OCI-LY3 (cell line): ENCODE measurements around the gene ZNF318.

Experiments used
- H2AFZ ChIP-seq: fragments of 200-600, 300-600 bp; shearing (Covaris generic); 2 replicates; pipeline ENCODE4 v1.6.0; 2014; ENCODE audit warnings: antibody characterized with exemption, low read depth, low read length
- H3K27ac ChIP-seq: fragments of 200-600, 300-600 bp; sonication (generic); 2 replicates; pipeline ENCODE4 v1.5.1; 2014; ENCODE audit warnings: mild to moderate bottlenecking, low read length, moderate library complexity, mixed read lengths
- H3K27me3 ChIP-seq: fragments of 200-600, 300-600 bp; sonication (generic); 2 replicates; pipeline ENCODE4 v1.6.1; 2014; ENCODE audit warnings: low read depth, low read length, mixed read lengths
- H3K36me3 ChIP-seq: fragments of 200-600, 300-600 bp; sonication (generic); replicated peaks from 2 replicates; pipeline ENCODE3; 2014; ENCODE audit warnings: low read depth, low read length, mixed read lengths
- H3K4me1 ChIP-seq: fragments of 300-600, 200-600 bp; sonication (generic); 2 replicates; pipeline ENCODE4 v1.6.1; 2014; ENCODE audit warnings: low read length, mixed read lengths
- H3K4me2 ChIP-seq: fragments of 200-600, 300-600 bp; sonication (generic); 2 replicates; pipeline ENCODE4 v1.6.1; 2014; ENCODE audit warnings: low read length, mixed read lengths
- H3K4me3 ChIP-seq: fragments of 300-600, 200-600 bp; sonication (generic); 2 replicates; pipeline ENCODE4 v1.5.1; 2014; ENCODE audit warnings: antibody characterized with exemption, mild to moderate bottlenecking, low read length, moderate library complexity
- H3K79me2 ChIP-seq: fragments of 300-600, 200-600 bp; shearing (Covaris generic); 2 replicates; pipeline ENCODE4 v1.6.1; 2014; ENCODE audit warnings: mild to moderate bottlenecking, low read length, mixed read lengths
- H3K9ac ChIP-seq: fragments of 300-600, 200-600 bp; shearing (Covaris generic); 2 replicates; pipeline ENCODE4 v1.6.0; 2014; ENCODE audit warnings: mild to moderate bottlenecking, low read length, moderate library complexity
- H3K9me3 ChIP-seq: fragments of 200-600, 300-600 bp; shearing (Covaris generic); 2 replicates; pipeline ENCODE4 v1.6.1; 2014; ENCODE audit warnings: low read length, mixed read lengths; ENCODE audit not compliant: insufficient read depth
- H4K20me1 ChIP-seq: fragments of 200-600, 300-600 bp; sonication (generic); 2 replicates; pipeline ENCODE4 v1.6.1; 2016; ENCODE audit warnings: low read length, mixed read lengths; ENCODE audit not compliant: insufficient read depth
- CTCF ChIP-seq: fragments of 200-600, 300-600 bp; sonication (generic); IDR thresholded peaks from 2 replicates; pipeline ENCODE4 v1.5.1; 2014; ENCODE audit warnings: antibody characterized with exemption, low read length, low read depth
- EZH2phosphoT487 ChIP-seq: fragments of 200-600 bp; shearing (Covaris generic); IDR thresholded peaks from 2 replicates; pipeline ENCODE4 v1.6.1; 2018; ENCODE audit warnings: antibody characterized with exemption, mixed run types, low read depth

ZNF318 gene

GRCh38 chr6:43295456-43295855 lies 74.0 kb downstream of the ZNF318 start:
- H3K9ac ChIP-seq = no peak overlapping the region
- TF ChIP-seq EZH2phosphoT487 (no peak), CTCF (no peak)
- H3K4me2 ChIP-seq = no peak overlapping the region
- H4K20me1 ChIP-seq = no peaks in the 10 kb centered on the region
- H3K27me3 ChIP-seq = no peaks in the 10 kb centered on the region
- no peaks in the 10 kb centered on the region for H3K79me2 ChIP-seq
- H3K27ac ChIP-seq = no peak overlapping the region
- H3K9me3 ChIP-seq = no peaks in the 10 kb centered on the region
- peaks cover 11% of the 10 kb centered on the region for H3K4me1 ChIP-seq
- H2AFZ ChIP-seq = no peak overlapping the region
- no peak overlapping the region for H3K4me3 ChIP-seq
- H3K36me3 ChIP-seq = no peaks in the 10 kb centered on the region

- H2AFZ ChIP-seq = no peak overlapping the region
- H3K27ac ChIP-seq = no peak overlapping the region
- H3K4me2 ChIP-seq = no peak overlapping the region
- H3K4me1 ChIP-seq = peaks cover 2% of the 10 kb centered on the region
- no peak overlapping the region for H3K4me3 ChIP-seq
- H3K9me3 ChIP-seq = no peaks in the 10 kb centered on the region
- H3K79me2 ChIP-seq = no peaks in the 10 kb centered on the region
- TF ChIP-seq CTCF (no peak), EZH2phosphoT487 (no peak)
- no peaks in the 10 kb centered on the region for H3K36me3 ChIP-seq
- H3K9ac ChIP-seq = no peak overlapping the region
- H4K20me1 ChIP-seq = no peaks in the 10 kb centered on the region
- H3K27me3 ChIP-seq = no peaks in the 10 kb centered on the region
Observed at GRCh38 chr6:43294536-43294935, 74.9 kb downstream of the ZNF318 start.

- H3K9me3 ChIP-seq = no peaks in the 10 kb centered on the region
- H3K4me3 ChIP-seq = no peak overlapping the region
- no peaks in the 10 kb centered on the region for H3K79me2 ChIP-seq
- H3K27me3 ChIP-seq = no peaks in the 10 kb centered on the region
- H3K27ac ChIP-seq = no peak overlapping the region
- no peak for TF ChIP-seq EZH2phosphoT487
- TF ChIP-seq CTCF = no peak
- H3K36me3 ChIP-seq = no peaks in the 10 kb centered on the region
- no peak overlapping the region for H2AFZ ChIP-seq
- H3K9ac ChIP-seq = no peak overlapping the region
- H4K20me1 ChIP-seq = no peaks in the 10 kb centered on the region
- no peak overlapping the region for H3K4me2 ChIP-seq
- no peaks in the 10 kb centered on the region for H3K4me1 ChIP-seq
Observed at GRCh38 chr6:43293698-43294097, 75.7 kb downstream of the ZNF318 start.

GRCh38 chr6:43292763-43293318 lies 76.6 kb downstream of the ZNF318 start:
- no peaks in the 10 kb centered on the region for H3K27me3 ChIP-seq
- no peak overlapping the region for H3K4me3 ChIP-seq
- H3K27ac ChIP-seq = no peak overlapping the region
- no peaks in the 10 kb centered on the region for H3K4me1 ChIP-seq
- H3K36me3 ChIP-seq = no peaks in the 10 kb centered on the region
- no peaks in the 10 kb centered on the region for H4K20me1 ChIP-seq
- no peak for TF ChIP-seq EZH2phosphoT487
- no peak for TF ChIP-seq CTCF
- no peak overlapping the region for H2AFZ ChIP-seq
- no peak overlapping the region for H3K4me2 ChIP-seq
- no peaks in the 10 kb centered on the region for H3K9me3 ChIP-seq
- no peaks in the 10 kb centered on the region for H3K79me2 ChIP-seq
- no peak overlapping the region for H3K9ac ChIP-seq
